ENCODE data around the gene OSBPL5. TPM values are rescaled to one million over a fixed set of nuclear protein-coding genes. Genes with fewer than 3 reads are reported as not detected.

Gene OSBPL5
- polyA plus RNA-seq, 4 donors, result 17.9 to 26.8 (median 21.5) TPM

- no peak for DNase-seq (ENCODE audit: low read depth in 4 of 4, low spot score in 3 of 4)
Measured at GRCh38 chr11:3138178-3139085, 26.7 kb downstream of the OSBPL5 start.

DNA sequence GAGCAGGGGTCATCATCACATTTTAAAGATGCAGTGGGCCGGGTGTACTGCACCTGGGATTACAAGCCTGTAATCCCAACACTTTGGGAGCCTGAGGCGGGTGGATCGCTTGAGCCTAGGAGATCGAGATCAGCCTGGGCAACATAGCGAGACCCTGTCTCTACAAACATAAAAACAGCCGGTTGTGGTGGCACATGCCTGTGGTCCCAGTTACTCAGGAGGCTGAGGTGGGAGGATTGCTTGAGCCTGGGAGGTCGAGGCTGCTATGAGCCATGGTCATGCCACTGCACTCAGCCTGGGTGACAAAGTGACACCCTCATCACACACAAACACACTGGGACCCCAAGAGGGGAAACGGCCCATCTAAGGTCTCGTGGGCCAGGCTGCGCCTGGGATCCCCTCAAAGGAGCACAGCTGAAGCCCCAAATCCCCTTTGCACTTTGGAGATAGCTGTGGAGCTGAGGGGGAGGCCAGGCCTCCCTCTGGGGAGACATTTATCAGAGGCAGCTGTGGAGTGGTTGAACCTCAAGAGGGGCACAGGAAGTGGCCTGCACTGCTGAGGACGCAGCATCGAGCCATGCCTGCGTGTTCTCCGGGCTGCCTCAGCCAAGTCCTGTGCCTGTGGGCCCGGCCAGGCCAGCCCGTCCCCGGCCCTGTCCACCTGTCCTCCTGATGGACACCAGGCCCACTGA, 27.5 kb downstream of the OSBPL5 start:
- DNase-seq (ENCODE audit: low read depth in 4 of 4, low spot score in 3 of 4), result no peak

- DNase-seq (ENCODE audit: low read depth in 4 of 4, low spot score in 3 of 4), result no peak
Measured at GRCh38 chr11:3136546-3137455, 28.3 kb downstream of the OSBPL5 start.

DNA sequence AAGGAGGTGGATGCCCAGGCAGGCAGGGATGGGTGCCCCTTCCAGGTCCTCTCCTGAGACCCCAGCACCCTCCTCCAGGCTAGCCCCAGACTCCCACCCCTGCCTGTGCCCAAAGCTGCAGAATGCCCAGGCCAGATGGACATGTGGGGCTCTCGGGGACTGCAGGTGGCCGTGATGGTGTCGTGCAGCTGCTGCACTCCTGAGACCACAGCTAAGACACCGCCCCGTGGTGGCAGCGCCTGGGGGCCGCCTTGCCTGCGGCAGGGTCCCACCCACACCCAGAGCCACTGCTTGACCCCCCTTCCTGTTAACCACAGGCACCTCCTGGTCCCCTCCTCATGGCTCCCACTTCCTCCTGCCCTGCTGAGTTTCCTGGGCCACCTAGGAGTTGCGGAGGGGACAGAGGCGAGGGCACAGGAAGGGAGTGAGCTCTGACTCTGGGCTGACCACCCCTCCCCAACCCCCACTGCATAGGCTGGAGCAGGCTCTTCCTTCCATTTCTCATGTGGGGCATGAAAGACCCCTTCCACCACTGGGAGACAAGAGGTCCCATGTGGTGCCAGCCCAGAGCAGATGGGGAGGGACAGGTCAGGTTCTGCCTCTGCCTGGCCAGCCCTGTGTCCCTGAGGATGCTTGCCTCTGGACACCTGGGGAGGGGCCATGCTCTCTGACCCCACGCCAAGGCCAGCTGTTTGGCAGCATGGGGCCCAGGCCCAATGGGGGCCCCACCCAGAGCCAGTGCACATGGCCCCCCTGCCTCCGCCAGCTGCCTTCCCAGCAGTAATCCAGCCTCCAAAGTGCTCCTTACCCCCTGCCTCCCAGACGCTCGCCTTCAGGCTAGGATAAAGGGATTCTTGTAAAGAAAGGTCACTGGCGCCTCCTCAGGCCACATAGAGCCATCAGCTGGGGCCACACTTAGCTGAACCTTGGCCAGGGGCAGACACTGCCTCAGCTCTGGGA, 29.3 kb downstream of the OSBPL5 start:
- DNase-seq (ENCODE audit: low read depth in 4 of 4, low spot score in 3 of 4), result no peak

- no peak for DNase-seq (ENCODE audit: low read depth in 4 of 4, low spot score in 3 of 4)
Measured at GRCh38 chr11:3134651-3135480, 30.2 kb downstream of the OSBPL5 start.

DNA sequence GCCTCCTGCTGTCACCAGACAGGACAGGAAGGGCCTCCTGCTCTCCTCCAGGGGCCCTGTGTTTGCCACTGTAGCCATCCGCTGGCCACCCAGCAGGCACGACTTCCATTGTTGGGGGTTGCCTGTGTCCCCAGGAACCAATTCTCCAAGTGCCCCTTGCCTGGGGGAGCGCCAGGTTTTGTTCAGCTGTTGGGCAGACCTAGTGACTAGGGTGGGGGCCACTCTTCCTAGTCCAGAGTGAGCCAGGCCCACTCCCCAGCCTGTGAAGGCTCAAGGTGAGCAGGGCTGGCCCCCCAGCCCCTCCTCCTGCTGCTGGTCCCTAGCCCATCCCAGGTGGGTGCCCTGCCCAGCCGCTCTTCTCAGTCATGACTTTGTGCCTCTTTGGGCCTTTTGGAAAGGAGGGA, 30.9 kb downstream of the OSBPL5 start:
- no peak for DNase-seq (ENCODE audit: low read depth in 4 of 4, low spot score in 3 of 4)

- DNase-seq (ENCODE audit: low read depth in 4 of 4, low spot score in 3 of 4), result no peak
Measured at GRCh38 chr11:3133261-3134217, 31.6 kb downstream of the OSBPL5 start.

GRCh38 chr11:3132831-3133260, 32.3 kb downstream of the OSBPL5 start:
- DNase-seq (ENCODE audit: low read depth in 4 of 4, low spot score in 3 of 4), result no peak

- DNase-seq (ENCODE audit: low read depth in 4 of 4, low spot score in 3 of 4), result no peak
Measured at GRCh38 chr11:3132271-3132781, 32.8 kb downstream of the OSBPL5 start.

- no peak for DNase-seq (ENCODE audit: low read depth in 4 of 4, low spot score in 3 of 4)
Measured at GRCh38 chr11:3131330-3131941, 33.7 kb downstream of the OSBPL5 start.

- DNase-seq (ENCODE audit: low read depth in 4 of 4, low spot score in 3 of 4), result no peak
Measured at GRCh38 chr11:3130269-3131071, 34.6 kb downstream of the OSBPL5 start.

DNA sequence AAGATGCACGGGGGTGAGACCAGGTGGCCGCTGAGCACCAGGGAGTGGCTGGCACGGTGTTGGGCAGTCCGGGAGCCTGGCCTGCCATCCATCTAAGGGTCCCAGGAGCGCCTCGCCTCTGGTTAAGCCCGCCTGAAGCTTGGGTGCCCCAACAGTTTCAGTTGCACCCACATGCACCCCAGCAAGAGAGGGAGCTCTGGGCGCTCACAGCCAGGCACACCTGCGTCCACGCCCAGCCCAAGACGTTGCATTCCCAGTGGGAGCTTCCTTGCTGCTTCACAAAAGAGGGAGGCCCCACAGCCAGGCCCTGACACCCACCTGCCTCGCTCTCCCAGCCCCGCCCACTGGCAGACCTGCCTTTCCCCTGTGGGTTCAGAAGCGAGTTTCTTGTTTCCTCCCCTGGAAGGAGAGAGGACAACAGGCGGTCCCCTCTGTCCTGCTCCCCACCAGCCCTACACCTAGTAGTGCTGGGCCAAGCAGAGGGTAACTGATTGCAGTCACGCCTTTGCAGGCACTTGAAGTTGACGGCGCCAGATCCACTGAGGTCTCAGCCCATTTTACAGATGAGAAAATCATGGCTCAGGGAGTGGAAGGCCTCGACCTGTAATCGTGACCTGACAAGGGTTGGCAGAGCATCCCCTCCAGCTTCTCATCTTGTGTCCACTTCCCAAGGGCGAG, 35.4 kb downstream of the OSBPL5 start:
- no peak for DNase-seq (ENCODE audit: low read depth in 4 of 4, low spot score in 3 of 4)

DNA sequence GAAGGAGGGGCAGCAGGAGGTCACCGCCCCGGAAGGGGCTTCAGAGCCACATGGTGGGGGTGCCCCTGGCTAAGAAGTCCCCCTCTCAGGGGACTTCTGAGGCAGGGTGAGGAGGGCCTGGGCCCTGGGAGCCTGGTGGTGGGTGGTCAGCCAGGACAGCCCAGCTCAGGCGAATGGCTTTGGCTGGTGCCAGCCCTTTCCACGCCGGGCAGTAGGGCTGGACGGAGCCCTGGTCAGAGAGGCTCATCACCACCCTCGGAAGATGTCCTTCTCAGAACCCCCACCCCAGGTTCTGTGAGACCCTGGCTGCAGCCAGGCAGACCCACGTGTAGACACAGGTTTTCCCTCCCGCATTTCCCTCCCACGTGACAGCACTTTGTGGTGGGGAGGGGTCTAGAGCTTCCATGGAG, 35.9 kb downstream of the OSBPL5 start:
- no peak for DNase-seq (ENCODE audit: low read depth in 4 of 4, low spot score in 3 of 4)

GRCh38 chr11:3128356-3129180, 36.5 kb downstream of the OSBPL5 start:
- DNase-seq (ENCODE audit: low read depth in 4 of 4, low spot score in 3 of 4), result no peak
